K562 treated with DMSO at 1 percent for 12 hours (cell line): ENCODE results near the gene ENTREP1. TPM values are rescaled to one million over a fixed set of nuclear protein-coding genes. Genes with fewer than 3 reads are reported as not detected.

ENCODE experiments used
- total RNA-seq: library from RNA; unstranded; fragments of 300-600 nt; gene quantifications from 2 replicates; pipeline ENCODE4 v1.2.3, GENCODE V29; 2022; ENCODE audit not compliant: insufficient read depth

ENTREP1 gene
- not detected in 2 replicates for total RNA-seq

DNA sequence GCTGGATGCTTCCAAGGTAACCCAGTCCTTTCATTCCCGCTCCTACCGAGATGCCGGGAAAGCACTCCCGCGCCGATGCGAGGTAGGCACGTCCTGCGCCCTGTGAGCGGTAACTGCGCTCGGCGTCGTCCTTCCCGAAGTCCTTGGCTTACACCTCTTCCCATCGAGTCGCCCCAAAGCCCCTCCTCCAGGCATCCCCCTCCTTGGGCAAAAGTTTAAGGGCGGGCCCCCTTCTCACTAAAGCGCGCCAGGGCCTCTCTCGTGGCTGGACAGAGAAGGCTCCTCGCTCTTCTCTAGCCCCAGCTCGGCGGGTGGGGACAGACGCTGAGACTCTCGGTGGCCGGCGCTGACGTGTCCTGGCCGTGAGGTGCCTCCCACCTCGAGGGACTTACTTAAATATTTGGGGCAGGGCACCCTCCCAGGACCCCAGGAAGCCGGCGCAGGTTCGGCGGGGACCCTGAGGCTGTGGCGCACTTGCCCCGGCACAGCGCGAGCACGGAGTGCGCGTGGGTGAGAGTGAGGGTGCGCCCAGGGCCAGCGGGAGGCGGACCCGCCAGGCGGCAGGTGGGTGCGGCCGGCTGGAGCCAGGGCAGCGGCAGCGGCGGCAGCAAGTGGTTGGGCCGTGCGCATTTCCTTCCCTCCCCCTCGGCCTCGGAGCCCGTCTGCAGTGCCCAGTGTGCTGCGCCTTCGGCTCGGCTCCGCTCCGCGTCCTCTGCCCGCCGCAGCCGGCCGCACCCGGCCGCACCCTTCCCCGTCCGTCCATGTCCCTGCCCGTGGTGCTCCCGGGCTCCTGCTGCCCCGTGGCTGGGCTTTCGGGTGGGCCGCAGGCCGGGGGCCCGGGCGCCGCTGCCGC is at the start of gene ENTREP1:
Gene ENTREP1 (plus strand): TSS at position 667 of the 853 bp plus-strand sequence. CDS start 95 bp downstream, at position 762.

Other genes with a start within 250 kb of the ENTREP1 start
- 14.5 and 35.1 TPM in 2 replicates for gene TJP2, start 150.9 kb upstream of the ENTREP1 start, total RNA-seq